Measurements from ENCODE around the gene IRS1.

The IRS1 gene

DNA sequence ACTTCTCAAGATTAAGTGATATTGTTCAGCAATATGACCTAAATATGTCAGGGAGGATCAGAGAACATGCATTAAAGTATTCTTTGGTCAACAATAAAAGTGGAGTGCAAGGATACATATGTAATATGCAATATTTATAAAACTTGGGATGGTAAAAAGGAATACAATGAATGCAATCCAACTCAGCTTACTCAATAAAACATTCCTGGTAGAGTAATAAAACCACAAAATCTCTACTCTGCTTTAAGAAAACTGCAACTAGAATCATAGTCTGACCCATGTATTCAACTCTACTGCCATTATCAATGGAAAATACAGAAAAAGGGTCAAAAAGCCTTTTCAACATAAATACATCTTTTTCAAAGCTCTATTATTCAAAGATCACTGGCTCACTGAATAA is 11.6 kb downstream of the IRS1 start:
- no peaks in the 10 kb centered on the region for H3K27me3 ChIP-seq (ENCODE audit: insufficient read depth, low read depth)
- no peak overlapping the region for H3K9ac ChIP-seq
- TF ChIP-seq, protein P1, sequence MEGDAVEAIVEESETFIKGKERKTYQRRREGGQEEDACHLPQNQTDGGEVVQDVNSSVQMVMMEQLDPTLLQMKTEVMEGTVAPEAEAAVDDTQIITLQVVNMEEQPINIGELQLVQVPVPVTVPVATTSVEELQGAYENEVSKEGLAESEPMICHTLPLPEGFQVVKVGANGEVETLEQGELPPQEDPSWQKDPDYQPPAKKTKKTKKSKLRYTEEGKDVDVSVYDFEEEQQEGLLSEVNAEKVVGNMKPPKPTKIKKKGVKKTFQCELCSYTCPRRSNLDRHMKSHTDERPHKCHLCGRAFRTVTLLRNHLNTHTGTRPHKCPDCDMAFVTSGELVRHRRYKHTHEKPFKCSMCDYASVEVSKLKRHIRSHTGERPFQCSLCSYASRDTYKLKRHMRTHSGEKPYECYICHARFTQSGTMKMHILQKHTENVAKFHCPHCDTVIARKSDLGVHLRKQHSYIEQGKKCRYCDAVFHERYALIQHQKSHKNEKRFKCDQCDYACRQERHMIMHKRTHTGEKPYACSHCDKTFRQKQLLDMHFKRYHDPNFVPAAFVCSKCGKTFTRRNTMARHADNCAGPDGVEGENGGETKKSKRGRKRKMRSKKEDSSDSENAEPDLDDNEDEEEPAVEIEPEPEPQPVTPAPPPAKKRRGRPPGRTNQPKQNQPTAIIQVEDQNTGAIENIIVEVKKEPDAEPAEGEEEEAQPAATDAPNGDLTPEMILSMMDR (conservative IDR thresholded peaks at IDR 0.05; ENCODE audit: low read depth, low read length): no peak
- peaks cover 30% of the 10 kb centered on the region for H3K4me1 ChIP-seq (ENCODE audit: low read depth, poor library complexity, severe bottlenecking)
- H3K27ac ChIP-seq: no peak overlapping the region
- no peaks in the 10 kb centered on the region for H4K20me1 ChIP-seq (ENCODE audit: insufficient read depth)
- no peak overlapping the region for H3K4me3 ChIP-seq (IDR thresholded peaks at IDR 0.05; ENCODE audit: insufficient read depth, low read depth, low read length)
- H2AFZ ChIP-seq (ENCODE audit: low read depth): no peak overlapping the region
- H3K79me2 ChIP-seq (ENCODE audit: insufficient read depth, low read depth): peaks cover 7% of the 10 kb centered on the region; the same call in 1 of the 2 replicates
- no peaks in the 10 kb centered on the region for H3K36me3 ChIP-seq (ENCODE audit: insufficient read depth)
- no peak overlapping the region for H3K4me2 ChIP-seq

DNA sequence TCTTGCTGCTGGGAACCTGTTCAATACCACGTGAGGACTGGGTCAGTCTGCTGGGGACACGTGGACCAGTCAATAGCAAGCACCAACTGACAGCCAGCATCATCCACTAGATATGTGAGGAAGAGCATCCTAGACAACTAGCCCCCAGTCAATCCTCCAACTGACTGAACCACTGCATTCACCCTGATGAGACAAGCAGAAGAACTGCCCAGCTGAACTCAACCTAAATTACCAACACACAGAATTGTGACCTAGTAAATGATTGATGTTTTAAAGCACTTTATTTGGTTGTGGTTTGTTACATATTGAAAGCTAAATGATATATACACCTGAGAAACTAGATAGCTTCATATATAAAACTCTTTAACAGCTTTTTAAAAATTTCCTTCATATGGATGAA is 15.7 kb downstream of the IRS1 start:
- Histone ChIP-seq H3K79me2 (ENCODE audit: insufficient read depth, low read depth) (no peaks in the 10 kb centered on the region), H3K4me3 (IDR thresholded peaks at IDR 0.05; ENCODE audit: insufficient read depth, low read depth, low read length) (no peak overlapping the region), H3K4me1 (ENCODE audit: low read depth, poor library complexity, severe bottlenecking) (peaks cover 15% of the 10 kb centered on the region), H3K27me3 (ENCODE audit: insufficient read depth, low read depth) (no peaks in the 10 kb centered on the region), H4K20me1 (ENCODE audit: insufficient read depth) (no peaks in the 10 kb centered on the region), H3K27ac (no peak overlapping the region), H3K9ac (no peak overlapping the region), H3K4me2 (no peak overlapping the region), H2AFZ (ENCODE audit: low read depth) (no peak overlapping the region), H3K36me3 (ENCODE audit: insufficient read depth) (no peaks in the 10 kb centered on the region)
- TF ChIP-seq, protein P1 (conservative IDR thresholded peaks at IDR 0.05; ENCODE audit: low read depth, low read length): no peak

DNA sequence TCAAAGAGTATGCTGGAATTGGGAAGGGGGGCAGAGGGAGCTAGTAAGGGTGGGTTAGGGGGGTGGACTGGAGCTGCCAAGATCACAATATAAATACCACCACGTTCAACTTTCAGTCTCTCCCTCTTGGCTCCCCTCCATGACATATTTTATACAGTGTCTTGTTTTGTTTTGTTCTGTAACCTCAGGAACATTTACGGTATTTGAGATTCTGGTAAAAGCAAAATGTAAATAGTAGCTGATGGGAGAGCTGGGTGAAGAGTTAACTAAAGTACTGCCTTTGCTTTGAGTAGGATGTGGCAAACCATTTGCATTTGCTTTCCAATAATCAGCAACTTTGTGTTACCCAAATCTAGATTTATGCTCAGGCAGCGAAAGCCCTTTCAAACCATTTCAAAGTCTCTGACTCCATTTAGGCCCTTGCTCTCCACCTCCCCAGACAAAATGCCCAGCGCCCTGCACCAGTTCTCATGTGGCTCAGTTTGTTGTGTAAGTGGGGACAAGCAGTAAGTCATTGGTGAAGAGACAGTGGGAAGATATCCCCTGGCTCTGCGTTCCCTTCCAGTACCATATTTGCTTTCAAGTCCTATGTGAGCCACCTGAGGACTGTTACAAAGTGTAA is 17.4 kb downstream of the IRS1 start:
- H3K4me3 ChIP-seq (IDR thresholded peaks at IDR 0.05; ENCODE audit: insufficient read depth, low read depth, low read length): no peak overlapping the region
- H3K4me1 ChIP-seq (ENCODE audit: low read depth, poor library complexity, severe bottlenecking): peaks cover 15% of the 10 kb centered on the region
- H3K79me2 ChIP-seq (ENCODE audit: insufficient read depth, low read depth): no peaks in the 10 kb centered on the region
- no peaks in the 10 kb centered on the region for H3K27me3 ChIP-seq (ENCODE audit: insufficient read depth, low read depth)
- peak overlapping the region; percentile 22; the same call in 1 of the 2 replicates for H3K27ac ChIP-seq
- H3K36me3 ChIP-seq (ENCODE audit: insufficient read depth): no peaks in the 10 kb centered on the region
- TF ChIP-seq, protein P1 (conservative IDR thresholded peaks at IDR 0.05; ENCODE audit: low read depth, low read length): no peak
- H4K20me1 ChIP-seq (ENCODE audit: insufficient read depth): no peaks in the 10 kb centered on the region
- H2AFZ ChIP-seq (ENCODE audit: low read depth): no peak overlapping the region
- peak overlapping the region; percentile 48; the same call in 1 of the 2 replicates for H3K4me2 ChIP-seq
- no peak overlapping the region for H3K9ac ChIP-seq

DNA sequence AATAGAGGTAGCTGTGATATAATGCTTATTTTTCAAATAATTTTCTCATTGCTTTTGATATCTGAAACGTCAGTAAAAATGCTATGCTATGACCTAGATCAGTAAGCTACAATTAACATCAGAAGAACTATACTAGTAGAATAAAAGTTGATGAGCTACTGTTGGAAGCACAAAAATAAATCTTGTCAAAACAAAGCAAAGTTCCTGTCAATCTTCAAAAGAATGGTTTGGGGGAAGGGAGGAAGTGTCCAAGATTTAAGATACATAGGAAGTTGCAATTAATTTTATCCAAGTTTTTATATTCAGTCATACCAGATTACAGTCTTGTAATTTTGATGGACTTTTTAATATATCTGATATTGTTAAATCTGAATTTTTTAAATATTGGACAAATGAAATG is 19.2 kb downstream of the IRS1 start:
- peaks cover 15% of the 10 kb centered on the region for H3K4me1 ChIP-seq (ENCODE audit: low read depth, poor library complexity, severe bottlenecking)
- H3K36me3 ChIP-seq (ENCODE audit: insufficient read depth): no peaks in the 10 kb centered on the region
- H2AFZ ChIP-seq (ENCODE audit: low read depth): no peak overlapping the region
- no peaks in the 10 kb centered on the region for H3K79me2 ChIP-seq (ENCODE audit: insufficient read depth, low read depth)
- TF ChIP-seq, protein P1 (conservative IDR thresholded peaks at IDR 0.05; ENCODE audit: low read depth, low read length): no peak
- no peak overlapping the region for H3K27ac ChIP-seq
- no peaks in the 10 kb centered on the region for H3K27me3 ChIP-seq (ENCODE audit: insufficient read depth, low read depth)
- H3K9ac ChIP-seq: no peak overlapping the region
- H3K4me2 ChIP-seq: no peak overlapping the region
- no peak overlapping the region for H3K4me3 ChIP-seq (IDR thresholded peaks at IDR 0.05; ENCODE audit: insufficient read depth, low read depth, low read length)
- H4K20me1 ChIP-seq (ENCODE audit: insufficient read depth): no peaks in the 10 kb centered on the region

Data from KMS-11 (cell line).